HepG2 (cell line): ENCODE measurements around the gene SDF2. TPM values are rescaled to one million over a fixed set of nuclear protein-coding genes. Genes with fewer than 3 reads are reported as not detected.
A peak's percentile ranks its signal among the peaks of the same experiment; 100 is the strongest.

ENCODE experiments used
- AGO1 ChIP-seq: fragments of 200-400 bp; formaldehyde crosslinking; IDR thresholded peaks from 2 replicates; pipeline ENCODE4 v1.6.1; 2017; ENCODE audit warnings: mild to moderate bottlenecking, low read depth, low read length, moderate library complexity; ENCODE audit not compliant: poor library complexity, severe bottlenecking
- DZIP1 ChIP-seq: sonication (generic); formaldehyde crosslinking; IDR thresholded peaks from 2 replicates; pipeline ENCODE4 v1.5.0; 2020; ENCODE audit warnings: mild to moderate bottlenecking, missing genetic modification reagents
- HMG20B ChIP-seq: conservative IDR thresholded peaks from 2 replicates; pipeline ENCODE4 v1.6.1; 2016; ENCODE audit warnings: missing genetic modification reagents, missing compliant biosample characterization
- MAFK ChIP-seq, 2 experiments: IDR thresholded peaks in 1 of 2; conservative IDR thresholded peaks in 1 of 2; 2 replicates each; pipeline ENCODE4 v1.6.1; 2011; ENCODE audit warnings: improper control_type of control experiment in 2 of 2, low read length in 2 of 2
- MTA1 ChIP-seq: sonication (generic); formaldehyde crosslinking; IDR thresholded peaks from 2 replicates; pipeline ENCODE4 v1.4.0; 2020; ENCODE audit warnings: missing genetic modification reagents, mild to moderate bottlenecking, borderline replicate concordance
- MXI1 ChIP-seq: IDR thresholded peaks from 3 replicates; pipeline ENCODE4 v1.6.1; 2012; ENCODE audit warnings: low read depth, low read length, inconsistent platforms, borderline replicate concordance
- SIN3A ChIP-seq: IDR thresholded peaks from 2 replicates; pipeline ENCODE4 v1.6.1; 2011; ENCODE audit warnings: low read depth, mild to moderate bottlenecking, control low read depth, low read length, borderline replicate concordance
- ZFP91 ChIP-seq: sonication (generic); formaldehyde crosslinking; IDR thresholded peaks from 2 replicates; pipeline ENCODE4 v1.9.0; 2022; ENCODE audit warnings: missing genetic modification reagents, mild to moderate bottlenecking, borderline replicate concordance
- ZNF10 ChIP-seq: sonication (generic); formaldehyde crosslinking; IDR thresholded peaks from 2 replicates; pipeline ENCODE4 v1.4.0; 2020; ENCODE audit warnings: mild to moderate bottlenecking, low read depth, missing genetic modification reagents, borderline replicate concordance
- ZNF225 ChIP-seq: sonication (generic); formaldehyde crosslinking; IDR thresholded peaks from 2 replicates; pipeline ENCODE4 v1.4.0; 2020; ENCODE audit warnings: mild to moderate bottlenecking, missing genetic modification reagents
- ZNF275 ChIP-seq: sonication (generic); formaldehyde crosslinking; IDR thresholded peaks from 2 replicates; pipeline ENCODE4 v1.8.0; 2022; ENCODE audit warnings: missing genetic modification reagents, mild to moderate bottlenecking, inconsistent platforms, borderline replicate concordance
- ZNF337 ChIP-seq: sonication (generic); formaldehyde crosslinking; IDR thresholded peaks from 2 replicates; pipeline ENCODE4 v1.5.1; 2020; ENCODE audit warnings: missing genetic modification reagents, low read depth, mild to moderate bottlenecking, borderline replicate concordance
- ZNF367 ChIP-seq: sonication (generic); formaldehyde crosslinking; IDR thresholded peaks from 2 replicates; pipeline ENCODE4 v1.4.0; 2020; ENCODE audit warnings: missing genetic modification reagents, borderline replicate concordance
- ZNF687 ChIP-seq: sonication (generic); formaldehyde crosslinking; IDR thresholded peaks from 2 replicates; pipeline ENCODE4 v1.5.1; 2020; ENCODE audit warnings: mild to moderate bottlenecking, missing genetic modification reagents, moderate library complexity
- ZNF784 ChIP-seq: sonication (generic); formaldehyde crosslinking; IDR thresholded peaks from 2 replicates; pipeline ENCODE4 v1.5.1; 2020; ENCODE audit warnings: missing genetic modification reagents, mild to moderate bottlenecking, borderline replicate concordance
- ZNF788 ChIP-seq: sonication (generic); formaldehyde crosslinking; IDR thresholded peaks from 2 replicates; pipeline ENCODE4 v1.5.0; 2020; ENCODE audit warnings: mild to moderate bottlenecking, missing genetic modification reagents, borderline replicate concordance
- polyA plus RNA-seq, 8 experiments: library from polyadenylated mRNA; depleted of rRNA in 3 of 8; stranded (reverse) in 7 of 8; unstranded in 1 of 8; fragments of >200 nt; fragmentation: Illumina TruSeq in 4 of 8; extraction: Trizol in 4 of 8; gene quantifications; 2 replicates each; pipeline versions ENCODE4 v1.2.1 to v1.2.3, GENCODE V29; 2011 to 2016; ENCODE audit warnings: low read depth in 4 of 8, missing spikeins in 1 of 8, mixed read lengths in 1 of 8; ENCODE audit not compliant: insufficient read depth in 1 of 8
- total RNA-seq, 5 experiments: library from RNA; depleted of rRNA; stranded (reverse); fragments of >200 nt; fragmentation: Illumina TruSeq; extraction: Trizol; gene quantifications; 2 replicates each; pipeline ENCODE4 v1.2.3, GENCODE V29; 2016; ENCODE audit warnings: low read depth in 1 of 5

The SDF2 gene
- total and polyA plus RNA-seq, 2 of the 13 experiments (the other 11 are each of a cell fraction or from before 2014, with no cell fraction given) = 58.2 to 58.4 TPM

GRCh38 chr17:28643983-28644786 is 17.5 kb downstream of the SDF2 start (continued):
- TF ChIP-seq ZNF687 (CRISPR knock-in tag) (no peak), SIN3A (peak; percentile 2; the same call in 1 of the 2 replicates), ZNF367 (CRISPR knock-in tag) (no peak), ZNF784 (CRISPR knock-in tag) (no peak), ZNF225 (CRISPR knock-in tag) (0 out of 2 replicates have a peak, but pooled peaks have one; percentile 20), ZNF10 (CRISPR knock-in tag) (no peak), ZNF275 (CRISPR knock-in tag) (no peak), ZNF788 (CRISPR knock-in tag) (no peak), MTA1 (no peak), AGO1 (no peak), ZNF337 (CRISPR knock-in tag) (no peak), HMG20B (CRISPR knock-in tag) (no peak), MXI1 (no peak), ZFP91 (no peak), DZIP1 (CRISPR knock-in tag) (no peak), MAFK (conservative IDR thresholded peaks at IDR 0.05 in 1 of 2, IDR thresholded peaks at IDR 0.05 in 1 of 2; ENCODE audit: low read length in 2 of 2) (no peak)
